HepG2 (cell line): ENCODE data around the gene EGFR. TPM values are rescaled to one million over a fixed set of nuclear protein-coding genes. Genes with fewer than 3 reads are reported as not detected.

ENCODE experiments used
- ATAC-seq: fragments of 200-7000 bp; cut with Tn5 transposase; 3 replicates; pipeline ENCODE4 v1.9.1; 2020; ENCODE audit warnings: mild to moderate bottlenecking, moderate library complexity
- BruUV-seq: library from RNA; stranded (reverse); fragments of 400-500 nt; replicated peaks from 2 replicates; lab custom pipeline; 2021; lab: Mats Ljungman, UMichigan
- CTCF ChIA-PET: fragments of 300-600 bp; formaldehyde crosslinking; extraction: SDS; loops from one replicate; lab custom pipeline; 2021; ENCODE audit warnings: low total read pairs, inconsistent platforms, low intra/inter-chr PET ratio; lab: Yijun Ruan, JAX
- POLR2A ChIA-PET: fragments of 350-600 bp; sonication (Branson Sonifier 250); formaldehyde crosslinking; loops from one replicate; lab custom pipeline; 2020; ENCODE audit warnings: antibody characterized with exemption, inconsistent platforms; lab: Yijun Ruan, JAX
- DNase-seq: peaks from one replicate; pipeline ENCODE4 v3.0.0-alpha.2; 2015; ENCODE audit warnings: low spot score
- FAIRE-seq: peaks from 3 replicates; lab custom pipeline; 2011; peaks lifted over from hg19 to GRCh38; lab: Jason Lieb, UNC
- H2AFZ ChIP-seq: one replicate; pipeline ENCODE4 v1.6.1; 2011; ENCODE audit warnings: low read length, inconsistent platforms
- H3K27ac ChIP-seq: fragments of 300-600 bp; 3 replicates; pipeline ENCODE4 v1.8.0; 2011; ENCODE audit warnings: mixed run types, mild to moderate bottlenecking, mixed read lengths, low read length, inconsistent platforms; ENCODE audit not compliant: insufficient read depth; ENCODE audit errors: extremely low read length
- H3K27me3 ChIP-seq, 2 experiments: fragments of 200-600 bp in 1 of 2; 2 replicates in 1 of 2; 3 replicates in 1 of 2; pipeline versions ENCODE4 v1.6.0 to v1.8.0; 2011; ENCODE audit warnings: low read length in 2 of 2, mild to moderate bottlenecking in 2 of 2, moderate library complexity in 2 of 2, inconsistent platforms in 1 of 2; ENCODE audit not compliant: insufficient read depth in 2 of 2, control insufficient read depth in 1 of 2
- H3K36me3 ChIP-seq, 2 experiments: fragments of 200-600 bp in 1 of 2; replicated peaks in 1 of 2; 2 replicates in 1 of 2; 3 replicates in 1 of 2; pipeline versions ENCODE4 v1.5.1 to v1.8.0; 2011; ENCODE audit warnings: low read length in 2 of 2, inconsistent platforms in 1 of 2; ENCODE audit not compliant: insufficient read depth in 2 of 2, control insufficient read depth in 1 of 2
- H3K4me1 ChIP-seq: 2 replicates; pipeline ENCODE4 v1.5.1; 2012; ENCODE audit warnings: low read length, inconsistent platforms; ENCODE audit not compliant: insufficient read depth
- H3K4me2 ChIP-seq: 2 replicates; pipeline ENCODE4 v1.6.0; 2011; ENCODE audit warnings: low read depth, low read length, inconsistent platforms
- H3K4me3 ChIP-seq, 3 experiments: fragments of 200-600 bp in 1 of 3; sonication (generic), shearing (Covaris generic) in 1 of 3; replicated peaks in 1 of 3; 2 replicates each; pipeline ENCODE4 v1.5.1; 2011 to 2016; ENCODE audit warnings: low read length in 3 of 3, inconsistent platforms in 2 of 3, low read depth in 2 of 3, mild to moderate bottlenecking in 2 of 3, control low read depth in 1 of 3, mixed read lengths in 1 of 3; ENCODE audit not compliant: insufficient read depth in 1 of 3
- H3K79me2 ChIP-seq: one replicate; pipeline ENCODE4 v1.6.1; 2011; ENCODE audit warnings: low read length, inconsistent platforms; ENCODE audit not compliant: insufficient read depth
- H3K9ac ChIP-seq: 2 replicates; pipeline ENCODE4 v1.6.0; 2011; ENCODE audit warnings: mild to moderate bottlenecking, low read depth, low read length, inconsistent platforms; ENCODE audit not compliant: insufficient read depth
- H3K9me3 ChIP-seq: 2 replicates; pipeline ENCODE4 v1.5.1; 2012; ENCODE audit warnings: mild to moderate bottlenecking, low read length
- H4K20me1 ChIP-seq: 2 replicates; pipeline ENCODE4 v1.6.0; 2011; ENCODE audit warnings: inconsistent platforms, mild to moderate bottlenecking, low read length, moderate library complexity; ENCODE audit not compliant: insufficient read depth
- ARNT2 ChIP-seq: sonication (generic); formaldehyde crosslinking; IDR thresholded peaks from 2 replicates; pipeline ENCODE4 v1.8.0; 2022; ENCODE audit warnings: mild to moderate bottlenecking, low read depth, missing genetic modification reagents, moderate library complexity
- ATAD3A ChIP-seq: sonication (generic); formaldehyde crosslinking; IDR thresholded peaks from 2 replicates; pipeline ENCODE4 v1.4.0; 2020; ENCODE audit warnings: missing genetic modification reagents
- MATR3 ChIP-seq: sonication (generic); formaldehyde crosslinking; IDR thresholded peaks from 2 replicates; pipeline ENCODE4 v1.4.0; 2020; ENCODE audit warnings: missing genetic modification reagents
- MXD4 ChIP-seq: IDR thresholded peaks from 2 replicates; pipeline ENCODE4 v1.6.1; 2016; ENCODE audit warnings: mild to moderate bottlenecking, missing biosample characterization, missing genetic modification reagents
- ZNF530 ChIP-seq: sonication (generic); formaldehyde crosslinking; IDR thresholded peaks from 2 replicates; pipeline ENCODE4 v1.5.0; 2020; ENCODE audit warnings: low read depth, mild to moderate bottlenecking, missing genetic modification reagents
- WGBS: methylation state at CpG from one replicate; pipeline ENCODE4 v1.1.6; 2017; ENCODE audit warnings: low lambda C conversion rate; 5-methylcytosine and 5-hydroxymethylcytosine counted together
- in situ Hi-C: cut with HindIII; loops from 2 replicates; pipeline ENCODE4 v1.10.0; 2017; ENCODE audit warnings: low pct_unique_long_range_greater_than_20kb; ENCODE audit not compliant: extremely low pct_ligation_motif_present
- intact Hi-C: fragments of 100-400 bp; cut with micrococcal nuclease; formaldehyde crosslinking; loops from one replicate; pipeline ENCODE4 v1.10.0; 2022; ENCODE audit not compliant: unreplicated experiment
- polyA plus RNA-seq, 8 experiments: library from polyadenylated mRNA; depleted of rRNA in 3 of 8; stranded (reverse) in 7 of 8; unstranded in 1 of 8; fragments of >200 nt; fragmentation: Illumina TruSeq in 4 of 8; extraction: Trizol in 4 of 8; gene quantifications; 2 replicates each; pipeline versions ENCODE4 v1.2.1 to v1.2.3, GENCODE V29; 2011 to 2016; ENCODE audit warnings: low read depth in 4 of 8, missing spikeins in 1 of 8, mixed read lengths in 1 of 8; ENCODE audit not compliant: insufficient read depth in 1 of 8
- total RNA-seq, 5 experiments: library from RNA; depleted of rRNA; stranded (reverse); fragments of >200 nt; fragmentation: Illumina TruSeq; extraction: Trizol; gene quantifications; 2 replicates each; pipeline ENCODE4 v1.2.3, GENCODE V29; 2016; ENCODE audit warnings: low read depth in 1 of 5
- TF ChIP-seq, protein P1 (sequence below): sonication (generic); formaldehyde crosslinking; IDR thresholded peaks from 2 replicates; pipeline ENCODE4 v1.5.0; 2020; ENCODE audit warnings: missing genetic modification reagents
- TF ChIP-seq, protein P2 (sequence below): sonication (generic); formaldehyde crosslinking; IDR thresholded peaks from 2 replicates; pipeline ENCODE4 v1.9.0; 2021; ENCODE audit warnings: missing genetic modification reagents, mild to moderate bottlenecking, borderline replicate concordance

Gene EGFR
- total and polyA plus RNA-seq, 2 of the 13 experiments (the other 11 are each of a cell fraction or from before 2014, with no cell fraction given) = 7.0 to 10.0 TPM

DNA sequence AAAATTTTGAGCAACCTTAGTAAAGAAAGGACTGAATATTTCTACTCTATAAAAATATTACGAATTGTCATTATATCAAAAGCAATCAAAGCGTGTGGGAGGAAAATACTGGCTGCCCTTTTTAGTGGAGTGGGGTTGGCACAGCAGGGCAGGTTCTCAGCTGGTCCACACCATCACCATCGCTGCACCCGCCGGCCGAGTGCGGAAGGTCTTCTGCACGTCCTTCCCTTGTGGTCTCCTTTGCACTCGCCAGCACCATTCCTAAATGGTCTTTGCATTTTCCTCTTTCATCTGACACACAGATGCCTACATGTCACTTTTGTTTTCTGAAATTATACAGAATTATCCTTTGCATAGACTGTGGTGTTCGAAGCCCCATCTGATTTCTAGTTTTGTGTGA lies 229.7 kb downstream of the EGFR start (continued):
- no peak for TF ChIP-seq MATR3 (CRISPR knock-in tag)
- no peak for TF ChIP-seq MXD4
- no peak for TF ChIP-seq ZNF530 (CRISPR knock-in tag)

DNA sequence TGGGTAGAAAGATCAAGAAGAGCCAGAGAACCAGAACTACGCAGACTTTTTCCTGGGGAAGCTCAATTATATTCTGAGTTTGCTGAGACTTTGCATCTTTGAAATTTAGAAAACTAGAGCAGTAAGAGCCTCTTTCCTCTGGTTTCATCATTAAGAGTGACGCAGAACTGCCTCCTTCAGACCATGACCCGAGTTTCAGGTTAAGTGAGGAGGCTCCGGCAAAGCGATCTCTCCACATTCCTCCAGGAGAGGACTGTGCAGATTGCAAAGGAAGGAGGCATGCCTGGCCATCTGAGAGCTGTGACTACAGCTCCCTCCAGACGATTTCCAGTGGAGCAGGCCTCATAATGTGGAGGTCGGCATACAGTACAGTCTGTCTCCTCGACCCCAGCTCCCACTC lies 230.5 kb downstream of the EGFR start:
- WGBS = 48% methylated on average over 6 of the region's 8 CpGs
- FAIRE-seq (no peak), DNase-seq (no peak), ATAC-seq (no peak)
- Histone ChIP-seq H3K27me3 (peaks cover 0 to 21% of the 10 kb centered on the region in 2 experiments; a peak in 3 of 5 replicates), H2AFZ (no peak overlapping the region), H3K4me3 (no peak overlapping the region), H3K4me1 (peaks cover 17% of the 10 kb centered on the region), H3K36me3 (no peaks in the 10 kb centered on the region), H3K4me2 (no peak overlapping the region), H3K9ac (no peak overlapping the region), H3K79me2 (no peaks in the 10 kb centered on the region), H3K27ac (no peak overlapping the region), H3K9me3 (no peaks in the 10 kb centered on the region), H4K20me1 (no peaks in the 10 kb centered on the region)
- intact Hi-C loops (no loop called here), in situ Hi-C loops (no loop called here)
- BruUV-seq = no TSS peak
- ChIA-PET POLR2A (no interaction called here), CTCF (no interaction called here)
- TF ChIP-seq, protein P1, sequence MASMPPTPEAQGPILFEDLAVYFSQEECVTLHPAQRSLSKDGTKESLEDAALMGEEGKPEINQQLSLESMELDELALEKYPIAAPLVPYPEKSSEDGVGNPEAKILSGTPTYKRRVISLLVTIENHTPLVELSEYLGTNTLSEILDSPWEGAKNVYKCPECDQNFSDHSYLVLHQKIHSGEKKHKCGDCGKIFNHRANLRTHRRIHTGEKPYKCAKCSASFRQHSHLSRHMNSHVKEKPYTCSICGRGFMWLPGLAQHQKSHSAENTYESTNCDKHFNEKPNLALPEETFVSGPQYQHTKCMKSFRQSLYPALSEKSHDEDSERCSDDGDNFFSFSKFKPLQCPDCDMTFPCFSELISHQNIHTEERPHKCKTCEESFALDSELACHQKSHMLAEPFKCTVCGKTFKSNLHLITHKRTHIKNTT = no peak
- TF ChIP-seq ARNT2 (CRISPR knock-in tag) (no peak), ATAD3A (CRISPR knock-in tag) (no peak)
- TF ChIP-seq, protein P2, sequence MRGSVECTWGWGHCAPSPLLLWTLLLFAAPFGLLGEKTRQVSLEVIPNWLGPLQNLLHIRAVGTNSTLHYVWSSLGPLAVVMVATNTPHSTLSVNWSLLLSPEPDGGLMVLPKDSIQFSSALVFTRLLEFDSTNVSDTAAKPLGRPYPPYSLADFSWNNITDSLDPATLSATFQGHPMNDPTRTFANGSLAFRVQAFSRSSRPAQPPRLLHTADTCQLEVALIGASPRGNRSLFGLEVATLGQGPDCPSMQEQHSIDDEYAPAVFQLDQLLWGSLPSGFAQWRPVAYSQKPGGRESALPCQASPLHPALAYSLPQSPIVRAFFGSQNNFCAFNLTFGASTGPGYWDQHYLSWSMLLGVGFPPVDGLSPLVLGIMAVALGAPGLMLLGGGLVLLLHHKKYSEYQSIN (CRISPR knock-in tag) = no peak
